Spleen (tissue), 11 donors: ENCODE data around the gene FYB1. TPM values are rescaled to one million over a fixed set of nuclear protein-coding genes. Genes with fewer than 3 reads are reported as not detected.

Experiments used
- DNase-seq: peaks from one replicate; pipeline ENCODE4 v3.0.0-alpha.2; 2020
- H3K27ac ChIP-seq, 8 donors: fragments of 200-600 bp; sonication (generic) in 7 of 8; 1 replicate in 4 of 8; 2 replicates in 4 of 8; pipeline versions ENCODE4 v1.5.0 to v1.8.0; 2016 to 2021; ENCODE audit warnings: inconsistent platforms in 4 of 8, mild to moderate bottlenecking in 4 of 8, moderate library complexity in 1 of 8
- H3K27me3 ChIP-seq, 7 donors: fragments of 200-600 bp; sonication (generic) in 6 of 7; replicated peaks in 1 of 7; 1 replicate in 4 of 7; 2 replicates in 3 of 7; pipeline versions ENCODE4 v1.5.0 to v1.8.0; 2016 to 2021; ENCODE audit warnings: inconsistent platforms in 3 of 7, mild to moderate bottlenecking in 1 of 7
- H3K36me3 ChIP-seq, 6 donors: fragments of 200-600 bp; sonication (generic) in 5 of 6; 1 replicate in 4 of 6; 2 replicates in 2 of 6; pipeline versions ENCODE4 v1.5.0 to v1.8.0; 2016 to 2021; ENCODE audit warnings: inconsistent platforms in 2 of 6
- H3K4me1 ChIP-seq, 6 donors: fragments of 200-600 bp; sonication (generic) in 5 of 6; 1 replicate in 3 of 6; 2 replicates in 3 of 6; pipeline versions ENCODE4 v1.5.0 to v1.8.0; 2016 to 2021; ENCODE audit warnings: inconsistent platforms in 3 of 6
- H3K4me3 ChIP-seq, 8 donors: fragments of 200-600 bp; sonication (generic) in 7 of 8; 1 replicate in 4 of 8; 2 replicates in 4 of 8; pipeline versions ENCODE4 v1.5.0 to v1.8.0; 2016 to 2021; ENCODE audit warnings: inconsistent platforms in 4 of 8, mild to moderate bottlenecking in 4 of 8, moderate library complexity in 2 of 8
- H3K9me3 ChIP-seq, 8 donors: fragments of 200-600 bp; sonication (generic) in 7 of 8; 1 replicate in 4 of 8; 2 replicates in 4 of 8; pipeline versions ENCODE4 v1.5.0 to v1.8.0; 2016 to 2021; ENCODE audit warnings: inconsistent platforms in 4 of 8
- CTCF ChIP-seq, 11 experiments: fragments of 200-600 bp in 7 of 11; fragments of 450-650 bp in 4 of 11; sonication (generic) in 4 of 11; IDR thresholded peaks in 8 of 11; conservative IDR thresholded peaks in 3 of 11; 1 replicate in 7 of 11; 2 replicates in 4 of 11; pipeline versions ENCODE4 v1.4.0 to v1.8.0; 2016 to 2021; ENCODE audit warnings: antibody characterized with exemption in 11 of 11, inconsistent platforms in 4 of 11, mild to moderate bottlenecking in 1 of 11
- POLR2A ChIP-seq, 3 donors: fragments of 450-650 bp; IDR thresholded peaks; one replicate each; pipeline ENCODE4 v1.5.1; 2017; ENCODE audit warnings: antibody characterized with exemption in 3 of 3, mild to moderate bottlenecking in 1 of 3
- POLR2AphosphoS5 ChIP-seq, 3 donors: sonication (generic); formaldehyde crosslinking; IDR thresholded peaks; one replicate each; pipeline ENCODE4 v1.5.1; 2017; ENCODE audit warnings: antibody characterized with exemption in 3 of 3
- WGBS, 5 donors: extraction: QIAGEN DNeasy Blood & Tissue Kit in 3 of 5; methylation state at CpG; one replicate each; pipeline versions ENCODE4 v1.1.5 to v1.1.7; 2013 to 2018; 5-methylcytosine and 5-hydroxymethylcytosine counted together
- intact Hi-C: fragments of 100-400 bp; cut with DNase I; formaldehyde crosslinking; loops from one replicate; pipeline ENCODE4 v1.15.0; 2023; ENCODE audit warnings: low total_unique reads
- polyA plus RNA-seq, 3 donors: library from polyadenylated mRNA; stranded (reverse); fragments of 200-250 nt; gene quantifications; one replicate each; pipeline ENCODE4 v1.2.1, GENCODE V29; 2013
- total RNA-seq, 7 donors: library from RNA; depleted of rRNA in 3 of 7; stranded (reverse); fragments of >200 nt in 3 of 7; fragmentation: NEBNext Ultra II Directional in 4 of 7; extraction: Animal tissue kit (Norgen Biotek cat#: 25700) in 4 of 7; gene quantifications; one replicate each; pipeline versions ENCODE4 v1.1.0 to v1.2.1, GENCODE V29; 2016 to 2021
- donor health status: healthy with polysubstance abuse.
- donor health status: DM: no; HTN: no; CAD: no; lungs with moderate emphysema.
- donor health status: DM: no; HTN: no; CAD: no.
- donor health status: Bipolar disorder and iron deficiency.
- donor health status: healthy.
- donor health status: DM: no; HTN: no; CAD: no.
- donor health status: DM: yes; HTN: yes; CAD: no.

FYB1 gene
- total and polyA plus RNA-seq, 10 donors, result 21.0 to 287 (median 200) TPM

- H3K4me1 ChIP-seq, result peaks cover 24 to 82% (median 52%) of the 10 kb centered on the region in 6 donors
- DNase-seq, result no peak
- 2 to 4% (median 3%) methylated on average over 27 of the region's 27 CpGs for WGBS, 5 donors
- peak overlapping the region; percentile 66 to 91 (median 84) for H3K4me3 ChIP-seq
- intact Hi-C loops, result no loop called here
- H3K27me3 ChIP-seq, result no peaks in the 10 kb centered on the region
- peaks cover 0 to 19% (median 1%) of the 10 kb centered on the region in 6 donors for H3K36me3 ChIP-seq
- peak overlapping the region; percentile 97 to 100 (median 99) for H3K27ac ChIP-seq
- H3K9me3 ChIP-seq, result no peaks in the 10 kb centered on the region
- TF ChIP-seq CTCF (IDR thresholded peaks at IDR 0.05 in 8 of 11, conservative IDR thresholded peaks at IDR 0.05 in 3 of 11) (peak in 1 of 11 experiments; percentile 6), POLR2AphosphoS5 (IDR thresholded peaks at IDR 0.05) (peak; percentile 27 to 77 (median 63)), POLR2A (IDR thresholded peaks at IDR 0.05) (no peak)
Measured at GRCh38 chr5:39072925-39073766, 146.2 kb downstream of the FYB1 start.

- intact Hi-C loops, result no loop called here
- WGBS, 5 donors, result 81 to 87% (median 84%) methylated on average over 3 of the region's 3 CpGs
- H3K27me3 ChIP-seq, result no peaks in the 10 kb centered on the region
Measured at GRCh38 chr5:39068099-39068498, 151.3 kb downstream of the FYB1 start.

GRCh38 chr5:39064450-39064849, 154.9 kb downstream of the FYB1 start:
- peaks cover 0 to 93% (median 41%) of the 10 kb centered on the region in 6 donors for H3K4me1 ChIP-seq
- no peak for DNase-seq
- no peak overlapping the region for H3K27ac ChIP-seq
- peaks cover 0 to 21% (median 15%) of the 10 kb centered on the region in 8 donors for H3K9me3 ChIP-seq
- H3K27me3 ChIP-seq, result no peaks in the 10 kb centered on the region
- intact Hi-C loops, result no loop called here
- H3K36me3 ChIP-seq, result peaks cover 0 to 55% (median 16%) of the 10 kb centered on the region in 6 donors
- TF ChIP-seq POLR2A (IDR thresholded peaks at IDR 0.05), result no peak
- no peak for TF ChIP-seq POLR2AphosphoS5 (IDR thresholded peaks at IDR 0.05)
- TF ChIP-seq CTCF (IDR thresholded peaks at IDR 0.05 in 8 of 11, conservative IDR thresholded peaks at IDR 0.05 in 3 of 11), result no peak
- WGBS, 5 donors, result 97 to 99% (median 98%) methylated on average over 3 of the region's 3 CpGs
- H3K4me3 ChIP-seq, result no peak overlapping the region

More at GRCh38 chr5:39068099-39068498, 151.3 kb downstream of the FYB1 start:
- DNase-seq, result no peak
- no peak for TF ChIP-seq CTCF (IDR thresholded peaks at IDR 0.05 in 8 of 11, conservative IDR thresholded peaks at IDR 0.05 in 3 of 11)
- no peak for TF ChIP-seq POLR2A (IDR thresholded peaks at IDR 0.05)
- TF ChIP-seq POLR2AphosphoS5 (IDR thresholded peaks at IDR 0.05), result no peak
- Histone ChIP-seq H3K4me3 (no peak overlapping the region), H3K36me3 (peaks cover 0 to 55% (median 17%) of the 10 kb centered on the region in 6 donors), H3K27ac (no peak overlapping the region), H3K4me1 (peaks cover 21 to 90% (median 45%) of the 10 kb centered on the region in 6 donors), H3K9me3 (peaks cover 0 to 21% (median 15%) of the 10 kb centered on the region in 8 donors)

- DNase-seq, result no peak
- H3K4me1 ChIP-seq, result peaks cover 10 to 93% (median 55%) of the 10 kb centered on the region in 6 donors
- no peak overlapping the region for H3K4me3 ChIP-seq
- TF ChIP-seq POLR2AphosphoS5 (IDR thresholded peaks at IDR 0.05) (no peak), POLR2A (IDR thresholded peaks at IDR 0.05) (no peak), CTCF (IDR thresholded peaks at IDR 0.05 in 8 of 11, conservative IDR thresholded peaks at IDR 0.05 in 3 of 11) (no peak)
- intact Hi-C loops, result no loop called here
- no peaks in the 10 kb centered on the region for H3K27me3 ChIP-seq
- WGBS, 5 donors, result 78 to 89% (median 84%) methylated on average over 2 of the region's 2 CpGs
- H3K36me3 ChIP-seq, result peaks cover 0 to 42% (median 16%) of the 10 kb centered on the region in 6 donors
- peaks cover 0 to 21% (median 15%) of the 10 kb centered on the region in 8 donors for H3K9me3 ChIP-seq
- H3K27ac ChIP-seq, result no peak overlapping the region
Measured at GRCh38 chr5:39063037-39063436, 156.3 kb downstream of the FYB1 start.
